SIG-M5 (cell line): ENCODE results near the gene TFEB.

Experiments
- DNase-seq: peaks from one replicate; lab custom pipeline; 2025; lab: John Stamatoyannopoulos, UW

TFEB gene

DNA sequence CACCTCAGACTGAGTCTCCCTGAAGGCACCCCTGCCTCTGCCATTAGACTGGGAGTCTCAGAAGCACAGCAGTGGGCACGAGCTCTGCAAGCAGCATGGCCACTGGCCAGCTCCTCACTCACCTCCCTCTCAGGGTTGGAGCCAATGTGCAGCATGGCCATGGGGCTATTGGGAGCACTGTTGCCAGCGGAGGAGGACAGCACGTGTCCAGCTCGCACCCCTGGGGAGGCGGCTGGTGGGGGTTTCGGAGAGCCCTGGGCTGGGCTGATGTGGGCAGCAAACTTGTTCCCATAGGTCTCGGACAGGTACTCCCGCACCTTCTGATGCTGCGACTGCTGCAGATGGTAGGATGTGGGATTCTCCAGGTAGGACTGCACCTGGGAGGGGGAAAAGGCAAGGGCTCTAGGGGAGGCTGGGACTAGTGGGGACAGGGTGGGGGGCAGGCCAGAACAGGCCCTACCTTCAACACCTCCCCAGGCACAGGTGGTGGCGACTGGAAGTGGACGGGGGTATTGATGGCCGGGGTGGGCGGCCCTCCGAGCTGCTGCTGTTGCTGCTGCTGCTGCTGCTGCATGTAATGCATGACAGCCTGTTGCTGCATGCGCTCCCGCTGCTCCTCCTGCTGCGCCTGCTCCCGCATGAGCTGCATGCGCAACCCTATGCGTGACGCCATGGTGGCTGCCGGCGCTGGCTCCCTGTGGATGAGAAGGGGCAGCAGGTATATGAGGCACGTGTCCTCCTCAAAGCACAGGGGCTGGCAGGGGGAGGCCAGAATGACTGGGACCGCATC lies 44.7 kb downstream of the TFEB start:
- no peak for DNase-seq

DNA sequence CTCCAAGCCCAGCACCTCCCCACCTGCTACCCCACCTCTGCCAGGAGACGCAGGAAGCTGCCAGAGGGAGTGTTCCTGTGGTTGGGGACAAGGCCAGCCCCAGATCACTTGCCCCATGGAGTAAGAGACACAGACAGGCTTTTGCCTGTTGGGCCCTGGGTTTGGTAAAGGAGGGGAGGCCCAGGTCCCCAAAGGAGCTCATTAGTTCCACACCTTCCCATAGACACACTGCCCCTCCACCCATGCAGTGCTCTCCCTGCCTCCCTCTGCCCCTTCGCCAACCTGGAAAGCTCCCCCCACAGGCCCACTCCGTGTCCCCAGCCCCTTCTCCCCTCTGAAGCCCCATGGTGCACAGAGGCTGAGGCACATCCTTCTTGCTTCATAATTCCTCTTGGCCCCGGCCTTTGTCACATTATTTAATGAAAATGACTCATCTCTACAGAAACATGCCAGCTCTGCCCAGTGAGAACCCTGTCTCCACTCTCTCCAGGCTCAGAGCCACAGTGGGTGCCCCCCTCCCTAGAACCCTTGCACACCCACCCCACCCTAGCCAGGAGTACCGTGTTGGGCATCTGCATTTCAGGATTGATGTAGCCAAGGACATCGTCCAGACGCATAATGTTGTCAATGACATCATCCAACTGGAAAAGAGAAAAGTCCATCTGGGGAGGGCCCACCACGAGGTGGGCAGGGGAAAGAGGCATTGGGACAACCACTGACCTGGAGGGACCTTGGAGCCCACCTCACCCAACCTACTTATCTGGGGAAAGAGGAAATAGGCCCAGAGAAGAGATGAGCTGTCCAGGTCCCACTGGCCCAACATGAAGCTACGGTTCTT lies 46.0 kb downstream of the TFEB start:
- DNase-seq, result no peak

DNA sequence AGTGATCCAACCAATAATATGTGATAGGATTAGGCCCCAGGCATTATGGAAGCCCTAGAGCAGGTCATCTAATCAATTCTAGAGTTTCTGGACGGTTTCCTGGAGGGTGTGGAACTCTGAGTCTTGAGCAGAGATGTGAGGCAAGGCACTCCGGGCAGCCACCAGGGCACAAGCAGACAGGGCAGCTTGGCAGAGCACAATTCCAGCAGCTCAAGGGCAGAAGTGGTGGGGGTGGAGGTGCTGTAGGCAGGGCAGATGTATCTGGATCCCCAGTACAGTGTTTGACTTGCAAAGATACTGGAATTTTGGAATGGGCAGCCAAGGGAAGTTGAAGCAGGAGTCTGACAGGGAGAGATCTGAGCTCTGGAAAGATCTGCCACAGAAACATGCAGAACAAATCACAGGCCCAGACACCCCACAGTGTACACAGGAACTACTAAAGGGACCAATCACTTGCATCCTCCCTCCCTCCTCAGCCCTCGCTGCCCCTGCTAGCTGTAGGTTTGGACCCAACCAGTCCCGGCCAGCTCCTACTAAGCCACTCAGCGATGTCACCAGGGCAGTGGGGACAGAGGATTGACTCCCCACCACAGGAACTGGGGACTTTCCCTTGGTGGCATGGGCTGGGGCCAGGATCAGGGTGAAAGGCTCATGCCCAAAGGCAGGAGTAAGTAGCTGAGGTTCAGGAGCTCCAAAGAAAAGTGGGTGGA lies 47.0 kb downstream of the TFEB start:
- DNase-seq, result no peak

DNA sequence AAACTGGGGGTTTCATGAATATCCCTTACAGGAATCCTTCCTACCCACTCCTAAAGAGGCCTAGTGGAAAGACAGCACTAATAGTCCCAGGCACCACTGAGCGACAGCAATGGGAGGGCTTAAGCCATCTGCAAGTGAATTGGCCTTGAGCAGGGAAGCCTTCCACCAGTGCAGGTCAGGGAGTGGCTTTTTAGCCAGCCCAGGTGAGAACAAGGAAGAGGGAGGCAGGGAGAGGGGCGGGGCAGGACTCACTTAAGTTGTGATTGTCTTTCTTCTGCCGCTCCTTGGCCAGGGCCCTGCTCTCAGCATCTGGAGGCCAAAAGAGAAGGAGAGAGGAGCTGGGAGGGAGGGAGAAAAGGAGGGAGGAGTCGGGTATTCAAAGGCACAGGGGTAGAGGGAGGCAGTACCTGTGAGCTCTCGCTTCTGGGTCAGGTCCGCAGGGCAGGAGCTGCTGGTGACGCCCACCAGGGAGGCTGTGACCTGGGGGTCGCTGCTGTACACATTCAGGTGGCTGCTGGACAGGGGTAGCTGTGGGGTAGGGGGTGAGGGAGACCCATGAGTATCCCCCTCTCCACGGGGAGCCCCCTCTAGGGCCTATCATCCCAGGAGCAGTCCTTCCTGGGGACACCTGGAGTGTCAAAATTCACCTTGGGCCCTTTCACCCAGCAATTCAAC lies 47.8 kb downstream of the TFEB start:
- no peak for DNase-seq

DNA sequence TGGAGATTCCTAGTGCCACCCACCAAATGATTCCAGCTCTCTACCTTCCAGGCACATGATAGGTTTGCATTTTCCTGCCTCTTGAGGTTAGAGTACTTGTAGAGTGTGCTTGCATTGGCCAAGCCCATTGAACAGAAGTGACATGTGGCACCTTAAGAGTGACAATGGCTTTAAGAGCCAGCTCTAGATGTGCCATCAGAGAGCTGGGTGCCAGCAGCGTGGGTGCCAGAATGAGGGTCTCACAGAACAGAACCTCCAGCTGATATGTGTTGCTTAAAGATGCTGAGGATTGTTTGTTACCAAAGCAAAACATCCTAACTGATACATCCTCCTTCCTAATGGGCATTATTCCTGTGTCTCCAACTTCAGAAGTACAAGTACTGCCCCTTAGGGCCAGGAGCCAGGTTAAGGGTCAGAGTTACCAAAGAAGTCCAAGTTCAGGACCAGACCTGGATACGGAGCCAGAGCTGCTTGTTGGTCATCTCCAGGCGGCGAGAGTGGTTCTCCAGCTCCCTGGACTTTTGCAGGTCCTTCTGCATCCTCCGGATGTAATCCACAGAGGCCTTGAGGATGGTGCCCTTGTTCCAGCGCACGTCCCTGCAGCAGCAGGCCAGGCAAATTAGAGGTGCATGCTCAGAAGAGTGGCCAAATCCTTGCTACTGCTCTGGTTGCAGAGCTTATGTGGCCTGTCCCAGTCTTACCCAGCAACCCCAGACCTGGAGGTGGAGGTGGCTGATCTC lies 49.6 kb downstream of the TFEB start:
- DNase-seq, result no peak

DNA sequence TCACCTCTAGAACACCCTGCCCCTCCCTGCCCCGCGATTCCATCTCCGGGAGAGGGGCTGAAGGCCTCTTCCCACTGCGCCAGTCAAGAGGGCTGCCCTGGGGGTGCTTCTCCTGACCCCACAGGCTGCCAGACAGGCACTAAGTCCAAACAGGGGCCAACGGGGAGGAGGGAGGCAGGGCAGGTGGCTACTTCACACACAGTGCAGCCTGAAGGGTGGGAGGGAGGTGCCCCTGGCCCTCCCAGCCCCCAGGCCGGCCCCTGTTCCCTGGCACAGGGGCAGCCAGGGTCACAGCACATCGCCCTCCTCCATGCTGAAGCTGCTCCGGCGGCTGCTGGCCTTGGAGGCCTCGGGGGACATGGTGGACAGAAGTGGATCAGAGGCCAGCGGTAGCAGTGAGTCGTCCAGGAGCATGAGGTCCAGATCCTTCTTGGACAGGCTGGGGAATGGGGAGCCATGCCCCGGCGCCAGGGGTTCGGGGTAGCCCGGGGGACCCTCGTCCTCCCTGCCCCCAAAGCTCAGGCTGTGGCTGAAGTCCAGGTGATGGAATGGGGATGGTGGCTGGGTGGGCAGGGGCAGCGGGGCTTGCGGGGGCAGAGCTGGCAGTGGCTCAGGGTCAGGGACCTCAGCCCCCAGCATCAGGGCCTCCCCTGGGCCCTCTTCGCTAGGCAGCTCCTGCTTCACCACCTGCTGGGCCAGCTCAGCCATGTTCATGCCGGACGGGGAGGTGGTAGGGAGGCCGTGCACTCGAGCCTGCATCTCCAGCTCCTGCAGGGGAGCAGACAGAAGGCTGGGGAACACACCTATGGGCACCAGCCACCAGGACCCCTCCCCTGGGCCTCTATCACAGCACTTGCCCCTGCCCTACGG lies 50.9 kb downstream of the TFEB start:
- DNase-seq, result no peak

DNA sequence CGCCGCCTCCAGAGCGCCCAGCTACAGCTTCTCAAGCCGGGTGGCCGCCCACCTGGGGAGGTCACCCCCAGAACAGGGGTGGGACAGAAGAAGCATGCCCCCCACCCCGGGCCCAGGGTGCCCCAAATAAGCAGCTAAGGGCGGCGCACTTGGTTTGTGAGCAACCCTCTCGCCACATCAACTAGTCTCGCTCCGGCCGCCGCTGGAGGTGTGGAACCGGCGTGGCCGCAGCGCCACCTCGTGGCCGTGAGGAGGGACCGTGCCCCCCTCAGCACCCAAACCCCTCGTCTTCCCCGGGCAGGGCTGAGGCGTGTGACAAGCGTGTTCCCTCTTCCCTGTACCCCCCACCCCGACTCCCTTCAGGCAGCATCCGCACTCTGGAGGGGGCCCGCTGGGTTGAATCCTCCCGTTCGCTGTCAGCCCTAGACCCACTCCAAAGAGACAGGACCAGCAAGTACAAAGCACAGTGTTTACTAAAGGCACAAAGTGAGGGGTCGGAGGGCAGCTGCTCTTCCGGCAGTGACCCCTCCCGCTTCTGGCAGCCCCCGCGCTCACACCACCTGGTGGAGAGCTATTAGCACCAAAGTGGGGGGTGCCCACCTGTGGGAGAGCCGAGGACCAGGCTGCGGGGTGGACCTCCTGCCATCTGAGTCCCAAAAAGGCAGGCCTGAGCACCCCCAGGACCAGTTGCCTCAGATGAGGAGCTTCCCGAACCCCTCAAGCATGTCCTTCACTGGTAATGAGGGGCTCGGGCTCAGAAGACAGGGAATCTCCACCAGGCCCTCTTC lies 51.7 kb downstream of the TFEB start:
- DNase-seq, result no peak

DNA sequence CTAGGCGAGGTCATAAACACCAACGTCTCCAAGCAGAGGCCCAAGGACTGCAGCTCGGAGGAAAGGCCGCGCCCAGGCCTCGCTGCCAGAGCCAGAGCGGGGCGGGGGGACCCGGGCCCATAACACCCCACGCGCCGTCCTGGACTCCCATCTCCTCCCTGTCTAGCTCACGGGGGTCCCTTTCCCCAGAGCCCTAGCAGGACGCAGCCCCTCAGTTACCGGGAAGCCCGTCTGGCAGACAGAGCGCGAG lies 52.2 kb downstream of the TFEB start:
- DNase-seq, result no peak

DNA sequence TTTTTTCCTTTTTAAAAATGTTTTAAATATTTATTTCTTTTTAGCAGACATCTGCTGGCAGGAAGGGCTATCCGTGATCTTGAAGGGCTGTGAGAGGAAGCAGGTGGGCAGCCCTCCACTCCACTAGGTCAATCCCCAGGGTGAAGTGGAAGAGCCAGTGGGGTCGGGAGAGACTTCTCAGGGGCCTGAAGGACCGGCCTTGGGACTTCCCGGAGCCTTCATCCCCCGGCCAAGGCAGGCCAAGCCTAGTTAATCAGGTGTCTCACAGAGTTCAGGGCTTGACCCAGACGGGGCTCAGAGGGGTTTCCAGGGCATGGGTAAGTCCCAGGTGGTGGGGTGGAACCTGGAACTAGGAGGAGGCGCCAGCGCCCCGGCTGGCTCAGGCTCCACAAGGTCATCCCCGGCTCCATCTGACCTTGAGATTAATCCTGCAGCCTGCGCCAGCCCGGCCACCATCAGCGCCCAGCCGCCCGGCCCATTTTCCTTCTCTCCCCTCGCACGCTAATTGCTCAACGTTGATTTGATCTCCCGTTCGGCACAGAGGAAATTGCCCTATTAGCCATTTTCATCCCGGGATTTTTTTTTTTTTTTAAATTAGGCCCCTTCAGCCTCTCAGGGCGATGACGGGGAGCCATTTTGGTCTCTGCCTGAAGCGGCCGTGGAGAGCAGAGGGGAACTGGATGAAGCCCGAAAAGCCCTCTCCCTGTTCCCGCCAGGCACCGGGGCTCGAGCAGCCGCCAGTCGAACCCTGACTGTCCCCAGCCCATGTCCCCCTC lies 52.7 kb downstream of the TFEB start:
- no peak for DNase-seq

DNA sequence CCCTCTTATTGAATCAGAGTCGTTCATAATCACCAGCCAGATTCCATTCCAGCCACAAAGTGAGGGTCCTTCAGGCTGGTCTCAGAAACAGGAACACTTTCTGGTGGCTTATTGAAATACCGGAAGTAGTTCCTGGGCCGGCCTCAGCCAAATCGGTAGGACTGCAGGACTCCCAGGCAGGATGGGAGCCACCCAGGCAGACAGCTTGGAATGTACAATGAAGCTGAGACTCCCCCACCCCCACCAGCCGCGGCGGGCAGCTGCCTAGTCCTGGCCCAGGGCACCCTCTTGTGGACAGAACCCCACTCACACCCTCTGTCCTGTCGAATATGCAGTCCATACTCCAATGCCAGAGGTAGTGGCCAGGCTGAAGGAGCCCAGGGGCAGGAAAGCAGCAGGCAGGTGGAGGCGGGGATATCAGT lies 53.3 kb downstream of the TFEB start:
- no peak for DNase-seq

DNA sequence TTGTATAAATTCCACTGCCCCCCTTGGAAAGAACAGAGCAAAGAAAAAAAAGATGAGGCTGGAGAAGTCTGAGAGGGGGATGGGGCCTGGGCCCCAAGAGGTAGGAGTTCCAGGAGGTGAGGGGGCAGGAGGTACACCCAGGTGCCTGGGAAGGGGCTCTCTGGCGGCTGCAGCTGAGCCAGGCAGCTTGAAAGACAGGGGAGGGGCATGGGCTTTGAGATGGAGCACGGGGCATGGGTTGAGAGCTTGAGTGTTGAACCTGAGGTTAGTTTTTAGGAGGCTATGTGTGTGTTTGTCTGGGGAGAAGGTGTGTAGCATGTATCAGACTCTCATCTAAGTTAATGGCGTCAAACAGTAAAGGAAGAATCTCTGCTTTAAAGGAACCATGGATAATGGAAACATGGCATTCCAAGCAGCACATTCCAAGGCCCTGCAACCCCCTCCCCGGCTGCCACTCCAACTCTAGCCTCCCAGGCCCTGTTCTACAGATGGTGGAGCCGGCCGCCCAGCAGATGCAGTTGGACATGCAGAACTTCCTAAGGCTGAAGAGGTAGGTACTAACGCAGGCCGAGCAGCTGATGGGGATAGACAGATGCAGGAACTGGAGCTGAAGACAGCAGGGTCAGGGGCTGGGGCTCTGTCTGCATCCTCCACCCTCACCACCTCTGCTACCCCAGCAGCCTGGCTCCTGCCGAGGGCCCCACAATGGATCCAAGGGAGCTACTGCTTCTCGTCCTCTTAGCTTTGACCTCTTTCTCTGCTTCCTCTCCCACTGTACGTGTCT lies 55.0 kb downstream of the TFEB start:
- no peak for DNase-seq

DNA sequence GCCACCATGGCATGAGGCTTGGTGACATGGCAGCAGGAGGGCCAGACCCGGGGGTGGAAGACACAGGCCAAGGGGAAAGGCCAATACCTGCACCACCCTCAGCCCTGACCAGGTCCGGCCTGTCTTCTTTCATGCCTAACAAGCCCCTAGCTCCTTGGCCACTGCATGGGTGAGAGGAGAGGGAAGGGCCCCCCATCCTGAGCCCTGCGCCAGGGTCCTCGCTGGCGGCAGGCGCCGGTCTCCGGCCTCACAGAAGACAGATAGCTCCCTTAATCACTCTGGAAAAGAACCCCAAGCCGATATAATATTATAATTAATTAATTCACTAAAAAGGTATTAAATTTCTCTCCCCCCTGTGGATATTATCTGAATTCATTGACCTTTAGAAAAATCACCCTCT lies 55.7 kb downstream of the TFEB start:
- DNase-seq, result no peak

DNA sequence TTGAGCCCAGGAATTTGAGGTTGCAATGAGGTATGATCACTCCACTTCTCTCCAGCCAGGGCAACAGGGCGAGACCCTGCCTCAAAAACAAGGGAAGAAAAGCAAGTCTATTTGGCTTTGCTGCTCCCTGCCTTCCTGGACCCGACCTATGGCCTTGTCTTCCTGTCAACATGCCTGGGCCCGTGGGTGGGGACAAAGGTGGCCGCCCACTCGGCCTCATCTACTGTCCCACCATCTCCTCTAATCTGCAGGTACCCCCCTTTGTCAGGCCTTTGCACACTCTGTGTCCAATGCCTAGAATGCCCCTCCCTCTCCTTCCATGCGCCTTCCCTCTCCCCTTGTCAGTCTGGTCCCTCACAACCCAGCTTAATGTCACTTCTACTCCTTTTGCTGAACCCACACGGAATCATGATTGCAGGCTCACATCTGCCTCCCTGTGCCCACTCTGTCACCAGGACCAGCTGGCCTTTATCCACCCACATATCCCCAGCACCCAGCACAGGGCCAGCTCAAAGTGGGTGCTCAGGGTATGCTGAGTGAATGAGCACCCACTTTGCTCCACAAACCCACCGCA lies 56.8 kb downstream of the TFEB start:
- no peak for DNase-seq

DNA sequence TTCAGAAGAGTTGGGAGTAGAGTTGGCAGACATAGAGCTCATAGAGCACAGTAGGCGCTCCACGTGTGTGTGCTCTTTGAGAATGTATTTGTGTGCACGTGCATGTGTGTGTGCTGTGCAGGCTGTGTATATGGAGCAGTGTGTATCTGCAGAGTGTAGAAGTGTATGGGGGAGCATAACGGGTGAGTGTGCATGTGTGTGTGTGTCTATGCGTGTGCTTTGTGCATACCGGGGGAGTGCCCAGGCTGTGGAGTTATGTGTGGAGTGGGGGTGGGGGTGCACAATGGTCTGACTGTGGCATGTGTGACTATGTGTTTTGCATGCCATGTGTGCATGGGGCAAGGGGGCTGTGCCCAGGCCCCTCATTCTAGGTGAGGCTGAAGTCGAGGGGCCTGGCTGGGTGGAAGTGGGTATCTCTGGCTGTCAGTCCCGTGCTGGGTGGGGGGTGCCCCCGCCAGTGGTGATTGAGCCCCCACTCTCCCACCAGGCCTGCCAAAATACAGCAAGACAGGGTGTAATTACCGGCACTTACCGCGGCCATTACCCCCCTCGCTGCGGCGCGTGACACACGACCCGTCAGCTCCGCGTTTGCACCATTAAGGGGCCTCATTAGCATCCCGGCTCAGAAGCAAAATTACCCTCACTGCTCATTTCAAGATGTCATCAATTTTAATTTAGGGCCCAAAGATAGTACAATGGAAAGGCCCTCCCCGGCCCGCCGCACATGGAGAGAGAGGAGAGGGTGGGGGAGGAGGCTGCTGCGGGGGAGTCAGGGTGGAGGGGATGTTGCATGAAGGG lies 58.1 kb downstream of the TFEB start:
- no peak for DNase-seq

DNA sequence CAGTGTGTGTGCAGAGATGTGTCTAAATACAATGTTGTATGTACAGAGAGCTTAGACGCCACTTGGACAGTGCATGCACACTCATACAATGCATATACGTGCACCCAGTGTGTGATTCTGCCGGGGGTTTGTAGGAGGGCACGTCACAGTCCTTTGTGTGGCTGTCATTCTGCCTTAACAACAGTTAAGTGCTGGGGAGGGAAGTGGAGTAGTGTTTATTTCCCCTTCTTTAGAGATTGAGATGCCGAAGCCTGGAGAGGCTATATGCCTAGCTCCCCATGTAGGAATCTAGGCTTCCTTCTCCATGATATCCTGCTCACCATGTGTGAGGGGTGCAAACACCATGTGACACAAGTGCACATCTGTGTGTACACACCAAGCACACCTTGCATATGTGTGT lies 59.0 kb downstream of the TFEB start:
- no peak for DNase-seq

DNA sequence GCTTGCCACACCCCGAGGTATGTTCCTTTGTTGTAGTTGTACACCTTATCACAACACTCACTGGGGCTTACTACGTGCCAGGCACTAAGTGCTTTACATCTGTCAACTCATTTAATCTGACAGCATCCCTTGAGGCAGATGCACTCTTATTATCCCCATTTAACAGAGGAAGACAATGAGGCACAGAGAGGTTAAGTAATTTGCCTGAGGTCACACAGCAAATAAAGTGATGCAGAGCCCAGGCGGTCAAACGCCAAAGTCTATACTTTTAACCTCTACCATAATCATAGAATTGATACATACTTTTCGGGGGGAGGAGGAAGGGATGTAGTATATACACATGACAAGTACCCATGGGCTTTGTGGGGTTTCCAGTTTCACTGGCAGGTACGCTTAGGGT lies 59.4 kb downstream of the TFEB start:
- no peak for DNase-seq

DNA sequence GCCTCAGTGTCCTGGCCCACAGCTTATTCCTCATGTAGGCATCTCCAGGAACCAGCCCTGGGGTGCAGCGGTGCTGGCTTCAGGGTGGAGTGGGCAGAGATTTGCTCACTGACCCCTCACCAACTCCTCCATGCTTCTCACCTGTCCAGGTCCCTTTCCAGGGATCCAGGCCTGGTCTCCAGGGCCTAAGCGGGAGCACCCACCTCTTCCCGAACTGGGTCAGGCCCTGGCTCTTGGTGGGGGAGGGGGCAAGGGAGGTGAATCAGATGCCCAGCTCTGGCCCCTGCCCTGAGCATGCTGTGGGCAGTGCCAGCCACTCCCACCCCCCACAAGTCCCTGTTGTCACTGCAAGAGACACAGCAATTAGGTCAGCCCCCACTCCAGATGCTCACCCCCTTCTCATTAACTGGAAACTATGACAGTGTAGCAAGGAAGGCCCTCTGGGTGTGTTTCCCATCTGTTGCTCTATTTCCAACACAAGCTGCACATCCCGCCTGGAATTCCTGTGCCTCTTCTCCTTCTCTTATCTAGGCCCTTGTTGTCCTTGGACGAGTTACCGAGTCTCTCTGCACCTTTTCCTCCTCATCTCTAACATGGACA lies 60.1 kb downstream of the TFEB start:
- DNase-seq, result no peak
